GM12872 (cell line): ENCODE results near the gene LDLRAD2.

ENCODE experiments used
- CTCF ChIP-seq: IDR thresholded peaks from 3 replicates; pipeline ENCODE4 v1.5.1; 2011; ENCODE audit warnings: low read depth, mild to moderate bottlenecking, low read length, moderate library complexity; ENCODE audit not compliant: insufficient read depth

The LDLRAD2 gene

DNA sequence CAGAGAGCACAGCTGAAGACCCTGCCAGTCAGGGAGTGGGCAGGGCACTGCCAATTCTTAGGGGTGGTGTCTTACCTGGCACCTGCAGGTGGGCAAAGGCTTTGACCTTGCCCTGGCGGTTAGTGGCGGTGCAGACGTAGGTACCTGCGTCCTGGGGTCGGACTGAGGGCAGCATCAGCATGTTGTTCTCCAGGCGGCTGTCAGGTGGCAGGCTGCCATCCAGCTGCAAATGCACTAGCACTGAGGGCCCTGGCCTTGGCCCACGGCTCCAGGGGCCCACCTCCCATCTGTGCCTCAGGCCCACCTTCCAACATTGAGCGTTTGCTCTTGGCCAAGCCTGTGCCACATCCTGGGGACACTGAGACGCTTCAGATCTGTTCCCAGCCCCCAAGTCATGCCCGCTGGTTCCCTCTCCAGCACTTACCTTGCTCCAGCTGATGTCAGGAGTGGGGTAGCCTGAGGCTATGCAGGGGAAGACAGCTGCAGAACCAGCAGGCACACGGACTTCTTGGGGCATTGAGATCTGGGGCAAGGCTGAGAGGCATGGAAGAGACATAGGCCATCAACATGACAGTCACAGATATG, 21.4 kb downstream of the LDLRAD2 start:
- TF ChIP-seq CTCF = no peak

GRCh38 chr1:21834094-21834493, 22.0 kb downstream of the LDLRAD2 start:
- TF ChIP-seq CTCF = peak; percentile 20; the same call in 1 of the 3 replicates

GRCh38 chr1:21834666-21835065, 22.6 kb downstream of the LDLRAD2 start:
- TF ChIP-seq CTCF = no peak

- TF ChIP-seq CTCF = no peak
Observed at GRCh38 chr1:21836010-21836409, 23.9 kb downstream of the LDLRAD2 start.

DNA sequence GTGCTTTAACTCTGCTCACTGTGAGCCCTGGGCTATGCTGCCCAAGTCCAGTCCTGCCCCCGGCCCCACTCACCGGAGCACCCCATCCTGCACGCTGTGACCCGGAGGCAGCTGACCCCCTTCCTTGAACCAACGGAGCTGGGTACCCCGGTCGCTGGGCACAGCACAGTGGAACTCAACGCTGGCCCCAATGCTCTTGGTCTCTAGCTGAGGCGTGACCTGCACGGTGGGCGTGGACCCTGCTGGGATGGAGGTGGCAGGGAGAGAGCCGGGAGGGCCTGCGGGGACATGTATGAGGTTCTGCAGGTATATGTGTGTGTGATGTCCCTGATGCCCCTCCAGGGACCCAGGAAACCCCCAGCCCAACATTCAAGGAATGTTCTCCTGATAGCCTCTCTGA, 24.7 kb downstream of the LDLRAD2 start:
- TF ChIP-seq CTCF = no peak

GRCh38 chr1:21837476-21837875, 25.4 kb downstream of the LDLRAD2 start:
- no peak for TF ChIP-seq CTCF

DNA sequence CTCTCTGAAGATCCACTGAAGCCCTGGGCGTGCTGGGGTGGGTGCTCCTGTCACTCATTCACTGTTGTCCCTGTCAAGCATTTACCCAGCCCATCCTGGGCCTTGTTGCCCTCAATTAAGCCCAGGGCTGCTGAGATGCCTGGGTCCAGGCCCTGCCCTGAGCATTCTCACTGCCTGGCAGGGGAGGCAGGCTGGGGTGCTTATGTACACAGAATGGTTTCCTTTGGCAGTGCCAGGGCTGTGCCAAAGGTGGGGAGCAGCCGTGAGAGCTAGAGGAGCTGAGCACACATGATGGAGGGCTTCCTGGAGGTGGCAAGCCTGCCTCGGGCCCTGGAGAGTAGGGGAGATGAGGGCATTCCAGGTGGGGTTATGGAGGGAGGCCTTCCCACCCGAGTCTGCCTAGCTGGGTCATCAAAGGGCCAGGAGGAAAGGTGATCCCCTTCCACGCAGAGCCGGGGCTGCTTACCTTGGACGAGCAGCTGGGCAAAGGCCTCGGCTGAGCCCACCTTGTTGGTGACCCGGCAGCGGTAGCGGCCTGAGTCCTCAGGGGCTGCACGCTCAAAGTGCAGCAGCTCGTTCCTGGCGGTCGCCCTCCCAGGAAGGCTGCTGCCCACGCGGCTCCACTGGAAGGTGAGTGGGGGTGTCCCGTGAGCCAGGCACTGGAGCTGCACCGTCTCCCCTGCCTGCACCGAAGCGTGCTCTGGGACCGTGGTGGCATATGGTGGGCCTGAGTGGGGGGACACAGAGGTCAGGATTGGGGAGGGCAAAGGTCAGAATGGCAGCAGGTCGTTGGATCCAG, 26.5 kb downstream of the LDLRAD2 start:
- TF ChIP-seq CTCF = no peak
